ENCODE results near the gene TUBB1. TPM values are rescaled to one million over a fixed set of nuclear protein-coding genes. Genes with fewer than 3 reads are reported as not detected.

The TUBB1 gene
- total RNA-seq, 1 donor from 2014 or later: not detected

DNA sequence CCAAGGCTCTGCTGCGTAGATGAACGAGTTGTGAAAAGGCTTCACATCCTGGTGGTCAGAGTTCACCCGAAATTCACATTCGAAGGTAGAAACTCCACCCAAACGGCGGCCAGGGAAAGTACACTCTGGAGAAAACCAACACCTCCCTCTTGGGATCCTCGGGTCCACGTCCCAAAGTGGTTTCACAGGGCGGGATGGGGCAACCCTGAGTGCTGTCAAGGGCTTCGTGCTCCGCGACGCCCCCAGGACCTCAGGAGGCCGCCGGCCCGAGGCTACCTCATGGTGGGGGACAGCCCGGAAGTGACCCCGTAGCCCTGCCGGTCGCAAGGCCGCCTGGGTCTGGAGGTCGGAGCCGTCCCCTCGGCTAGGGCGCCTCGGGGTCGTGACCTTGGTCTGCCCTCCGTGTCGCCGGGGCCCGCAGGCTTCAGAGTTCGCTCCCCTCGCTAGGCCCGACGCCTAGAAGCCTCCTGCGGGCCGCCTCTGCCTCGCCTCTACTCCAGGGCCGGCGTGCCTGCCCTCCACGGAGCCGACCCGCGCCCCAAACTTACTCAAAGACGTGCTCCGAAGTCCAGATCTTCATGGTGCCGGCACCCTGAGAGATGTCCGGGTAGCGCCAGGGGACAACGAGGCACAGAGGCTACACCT, 23.0 kb downstream of the TUBB1 start, which contains the start of gene PRELID3B:
PRELID3B (minus strand) TSS at position 636 of the 645 bp plus-strand sequence; CDS start at position 580, 56 bp downstream.
- DNase-seq (ENCODE audit: low read depth, low spot score): no peak

GRCh38 chr20:59042796-59043631, 23.8 kb downstream of the TUBB1 start:
- DNase-seq (ENCODE audit: low read depth, low spot score): peak; percentile 57

DNA sequence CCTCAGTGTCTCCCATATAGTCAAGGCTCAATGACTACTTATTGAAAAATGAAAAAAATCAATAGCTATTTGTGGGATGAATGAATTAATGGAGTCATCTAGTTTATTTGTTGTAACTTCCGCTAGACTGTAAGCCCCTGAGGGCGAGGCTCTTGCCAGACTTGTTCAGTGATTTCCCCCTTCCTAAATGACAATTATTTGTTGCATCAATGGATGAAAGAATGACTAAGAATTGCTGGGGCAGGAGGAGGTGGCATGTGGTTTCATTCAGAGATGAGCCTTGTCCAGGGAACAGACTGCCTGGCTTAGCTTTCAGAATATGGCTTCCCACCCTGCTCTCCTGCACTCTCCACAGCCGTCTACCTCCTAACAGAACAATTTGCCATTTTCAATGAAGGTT, 24.5 kb downstream of the TUBB1 start:
- DNase-seq (ENCODE audit: low read depth, low spot score): no peak

- no peak for DNase-seq (ENCODE audit: low read depth, low spot score)
Measured at GRCh38 chr20:59044295-59044694, 25.1 kb downstream of the TUBB1 start.

DNA sequence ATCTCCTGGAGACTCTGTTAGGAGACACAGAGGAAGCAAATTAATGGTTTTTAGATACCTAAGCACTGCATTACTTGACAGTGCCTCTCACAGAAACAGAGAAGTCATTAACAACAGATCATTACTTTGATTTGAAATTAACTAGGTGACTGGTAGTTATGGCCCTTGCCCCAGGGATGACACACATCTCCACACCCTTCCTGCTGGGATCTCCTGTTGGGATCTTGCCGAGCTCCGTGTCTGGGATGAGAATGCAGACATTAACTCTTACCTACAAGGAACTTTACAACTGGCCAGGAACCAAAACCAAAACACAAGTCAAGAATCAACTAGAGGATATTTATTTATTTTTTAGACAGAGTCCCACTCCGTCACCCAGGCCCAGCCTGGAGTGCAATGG, 25.6 kb downstream of the TUBB1 start:
- DNase-seq (ENCODE audit: low read depth, low spot score): no peak

- no peak for DNase-seq (ENCODE audit: low read depth, low spot score)
Measured at GRCh38 chr20:59046862-59047261, 27.6 kb downstream of the TUBB1 start.

- no peak for DNase-seq (ENCODE audit: low read depth, low spot score)
Measured at GRCh38 chr20:59047938-59048680, 28.9 kb downstream of the TUBB1 start.

DNA sequence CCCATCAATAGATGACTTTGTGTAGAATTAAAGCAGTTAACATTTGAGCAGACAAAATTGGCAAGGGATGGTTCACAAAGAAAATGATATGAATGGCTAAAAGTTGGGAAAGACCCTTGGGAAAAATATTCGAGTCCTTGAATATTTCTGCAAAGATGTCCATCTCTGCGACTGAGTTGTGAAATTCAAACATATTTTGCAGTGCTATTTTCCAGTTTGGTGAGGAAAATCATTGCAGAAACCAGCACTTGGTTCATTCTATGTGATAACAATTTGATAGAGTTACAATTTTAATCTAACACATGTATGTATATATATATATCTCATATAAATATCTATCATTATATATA, 29.4 kb downstream of the TUBB1 start:
- no peak for DNase-seq (ENCODE audit: low read depth, low spot score)

GRCh38 chr20:59050437-59050836, 31.2 kb downstream of the TUBB1 start:
- no peak for DNase-seq (ENCODE audit: low read depth, low spot score)

DNA sequence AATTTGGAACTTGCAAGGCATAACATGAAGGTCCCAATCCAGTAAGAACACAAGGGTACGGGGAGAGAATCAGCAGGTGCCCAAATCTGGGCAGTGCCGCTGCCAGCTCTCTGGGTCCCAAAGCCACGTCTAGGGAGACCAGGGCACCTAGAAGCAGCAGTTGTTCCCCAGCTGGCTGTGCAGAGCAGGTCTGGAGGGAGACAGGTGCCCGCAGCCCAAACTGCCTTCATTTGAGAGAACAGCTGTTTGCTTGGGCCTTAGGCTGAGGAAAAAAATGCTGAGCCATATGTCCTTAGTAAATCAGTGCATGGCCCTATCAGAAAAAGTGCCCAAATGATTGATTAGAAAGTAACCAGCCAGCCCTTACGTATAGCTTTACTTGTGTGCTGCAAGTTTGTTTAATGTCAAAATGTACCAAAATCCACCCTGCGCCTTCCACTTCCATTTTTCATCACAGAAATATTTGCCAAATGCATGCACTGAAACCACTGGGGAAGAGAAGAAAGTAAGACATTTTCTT, 32.5 kb downstream of the TUBB1 start:
- DNase-seq (ENCODE audit: low read depth, low spot score): no peak

GRCh38 chr20:59055302-59055701, 36.1 kb downstream of the TUBB1 start:
- no peak for DNase-seq (ENCODE audit: low read depth, low spot score)

- DNase-seq (ENCODE audit: low read depth, low spot score): no peak
Measured at GRCh38 chr20:59062081-59062480, 42.9 kb downstream of the TUBB1 start.

DNA sequence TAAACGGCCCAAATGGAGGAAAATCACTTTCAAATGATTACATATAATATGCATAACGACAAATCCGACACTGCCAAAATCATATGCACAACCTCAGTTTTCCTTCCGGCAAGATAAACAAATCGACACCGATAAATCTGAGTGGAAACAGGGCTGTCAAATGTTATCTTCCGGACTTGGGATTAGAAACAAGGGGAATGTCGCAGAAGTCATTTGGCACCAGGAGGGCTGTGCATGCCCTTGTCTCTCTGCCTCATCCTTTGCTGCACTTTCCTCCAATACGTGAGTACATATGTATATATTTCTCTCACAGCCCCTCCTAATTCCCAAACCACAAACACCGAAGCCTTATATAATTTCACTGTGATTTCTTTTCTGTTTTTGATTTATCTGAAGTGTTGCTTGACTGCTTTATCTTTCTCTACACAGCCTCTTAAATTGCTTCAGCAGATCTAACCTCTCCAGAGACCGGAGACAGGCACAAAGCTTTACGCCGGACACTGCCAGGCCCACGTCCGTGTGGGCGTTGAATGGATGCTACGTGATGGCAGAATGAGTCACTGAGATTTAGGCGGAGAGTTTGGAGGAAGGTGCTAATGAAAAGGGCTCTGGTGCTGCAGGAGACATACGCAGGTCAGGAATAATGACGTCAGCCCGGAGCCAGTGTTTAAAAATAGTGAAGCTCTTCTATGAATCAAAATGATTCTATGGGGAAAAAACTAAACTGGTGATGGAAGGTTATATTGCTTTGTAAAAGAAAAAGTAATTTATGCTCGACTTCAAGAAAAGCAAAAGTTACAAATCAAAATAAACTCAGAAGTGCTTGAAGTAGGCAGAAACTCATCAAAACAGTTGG, 44.4 kb downstream of the TUBB1 start:
- no peak for DNase-seq (ENCODE audit: low read depth, low spot score)

GRCh38 chr20:59064214-59064722, 45.0 kb downstream of the TUBB1 start:
- DNase-seq (ENCODE audit: low read depth, low spot score): no peak

DNA sequence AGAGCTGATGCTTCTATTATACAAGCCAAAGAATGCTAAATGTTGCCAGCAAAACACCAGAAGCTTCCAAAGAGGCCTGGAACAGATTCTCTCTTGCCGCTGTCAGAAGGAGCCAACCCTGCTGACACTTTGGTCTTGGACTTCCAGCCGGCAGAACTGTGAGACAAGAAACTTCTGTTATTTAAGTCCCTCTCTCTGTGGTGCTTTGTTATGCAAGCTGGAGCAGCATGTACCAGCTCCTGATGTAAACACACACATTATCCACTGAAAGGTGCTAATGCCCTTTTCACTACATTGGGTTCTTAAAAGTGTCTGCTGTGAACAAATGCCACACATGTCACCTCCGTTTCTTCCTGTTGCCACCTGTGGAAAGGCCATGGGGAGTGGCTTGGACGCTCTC, 49.3 kb downstream of the TUBB1 start:
- no peak for DNase-seq (ENCODE audit: low read depth, low spot score)

- DNase-seq (ENCODE audit: low read depth, low spot score): no peak
Measured at GRCh38 chr20:59069026-59069425, 49.8 kb downstream of the TUBB1 start.

GRCh38 chr20:59071216-59071615, 52.0 kb downstream of the TUBB1 start:
- DNase-seq (ENCODE audit: low read depth, low spot score): no peak

- DNase-seq (ENCODE audit: low read depth, low spot score): no peak
Measured at GRCh38 chr20:59073582-59073981, 54.4 kb downstream of the TUBB1 start.

DNA sequence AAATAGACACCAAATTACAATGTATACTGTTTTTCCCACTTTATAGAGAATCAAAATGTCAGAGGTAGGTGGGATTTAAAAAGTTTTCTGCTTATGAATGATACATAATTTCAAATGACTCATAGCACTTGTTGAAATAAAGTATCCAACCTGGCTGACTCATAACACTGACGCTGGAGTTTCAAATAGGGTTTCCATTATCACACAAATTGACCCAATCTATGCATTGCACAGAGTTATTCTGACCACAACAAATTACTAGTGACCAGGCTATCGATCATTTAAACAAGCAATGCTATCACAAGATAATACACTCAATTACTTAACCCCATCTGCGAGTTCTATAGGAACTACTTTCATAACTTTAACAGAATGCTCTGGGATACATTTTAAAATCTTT, 55.2 kb downstream of the TUBB1 start:
- no peak for DNase-seq (ENCODE audit: low read depth, low spot score)

GRCh38 chr20:59075934-59076508, 56.8 kb downstream of the TUBB1 start:
- no peak for DNase-seq (ENCODE audit: low read depth, low spot score)

Measured in pulmonary artery endothelial cell (primary cell).